PC-3 (cell line): ENCODE measurements around the gene BCAS4. TPM values are rescaled to one million over a fixed set of nuclear protein-coding genes. Genes with fewer than 3 reads are reported as not detected.

Experiments used
- ATAC-seq: fragments of 200-7000 bp; cut with Tn5 transposase; 2 replicates; pipeline ENCODE4 v1.9.1; 2020; ENCODE audit warnings: mild to moderate bottlenecking, moderate library complexity
- BruUV-seq: library from RNA; stranded (reverse); fragments of 400-500 nt; replicated peaks from 2 replicates; lab custom pipeline; 2021; lab: Mats Ljungman, UMichigan
- CTCF ChIA-PET: fragments of 300-600 bp; sonication (Branson Sonifier 250); formaldehyde crosslinking; loops from one replicate; lab custom pipeline; 2022; ENCODE audit warnings: antibody characterized with exemption; lab: Charles Lee
- POLR2A ChIA-PET: fragments of 300-600 bp; sonication (Branson Sonifier 250); formaldehyde crosslinking; loops from one replicate; lab custom pipeline; 2022; ENCODE audit warnings: antibody characterized with exemption; ENCODE audit not compliant: unreplicated experiment; lab: Charles Lee
- DNase-seq: peaks from one replicate; pipeline ENCODE4 v3.0.0-alpha.2; 2015
- H2AFZ ChIP-seq: fragments of 300-600 bp; sonication (generic); 2 replicates; pipeline ENCODE4 v1.6.0; 2016; ENCODE audit warnings: antibody characterized with exemption, low read length
- H3F3A ChIP-seq: fragments of 300-600 bp; sonication (generic); one replicate; pipeline ENCODE4 v1.6.0; 2017; ENCODE audit warnings: antibody characterized with exemption, low read length, control low read depth, mild to moderate bottlenecking; ENCODE audit not compliant: unreplicated experiment
- H3K27ac ChIP-seq: fragments of 300-600 bp; sonication (generic); 2 replicates; pipeline ENCODE4 v1.5.1; 2016; ENCODE audit warnings: mild to moderate bottlenecking, low read length
- H3K27me3 ChIP-seq: fragments of 300-600 bp; sonication (generic); 2 replicates; pipeline ENCODE4 v1.6.1; 2016; ENCODE audit warnings: low read length, mixed read lengths
- H3K36me3 ChIP-seq: fragments of 300-600 bp; sonication (generic); 2 replicates; pipeline ENCODE4 v1.6.1; 2016; ENCODE audit warnings: low read depth, mixed run types, low read length, mixed read lengths
- H3K4me1 ChIP-seq: fragments of 300-600 bp; sonication (generic); 2 replicates; pipeline ENCODE4 v1.5.1; 2016; ENCODE audit warnings: low read length; ENCODE audit not compliant: insufficient read depth
- H3K4me2 ChIP-seq: fragments of 300-600 bp; sonication (generic); 2 replicates; pipeline ENCODE4 v1.6.0; 2016; ENCODE audit warnings: low read length
- H3K4me3 ChIP-seq: fragments of 300-600 bp; sonication (generic); 2 replicates; pipeline ENCODE4 v1.5.1; 2016; ENCODE audit warnings: mild to moderate bottlenecking, low read length, mixed read lengths
- H3K79me2 ChIP-seq: fragments of 300-600 bp; sonication (generic); 2 replicates; pipeline ENCODE4 v1.6.1; 2017; ENCODE audit warnings: low read length, mixed read lengths
- H3K9ac ChIP-seq: fragments of 300-600 bp; sonication (generic); 2 replicates; pipeline ENCODE4 v1.6.0; 2016; ENCODE audit warnings: mild to moderate bottlenecking, low read length
- H3K9me2 ChIP-seq: fragments of 300-600 bp; sonication (generic); replicated peaks from 2 replicates; pipeline ENCODE4 v1.6.1; 2016; ENCODE audit warnings: mixed run types, low read length, mixed read lengths
- H3K9me3 ChIP-seq: fragments of 300-600 bp; sonication (generic); 2 replicates; pipeline ENCODE4 v1.6.1; 2016; ENCODE audit warnings: low read length, mixed read lengths
- H4K20me1 ChIP-seq: fragments of 300-600 bp; sonication (generic); 2 replicates; pipeline ENCODE4 v1.6.1; 2016; ENCODE audit warnings: low read length, mixed read lengths
- EZH2 ChIP-seq: fragments of 300-600 bp; sonication (generic); IDR thresholded peaks from one replicate; pipeline ENCODE4 v1.6.1; 2017; ENCODE audit warnings: antibody characterized with exemption, mild to moderate bottlenecking, low read length; ENCODE audit not compliant: unreplicated experiment
- EZH2phosphoT487 ChIP-seq: fragments of 300-600 bp; sonication (generic); IDR thresholded peaks from 2 replicates; pipeline ENCODE4 v1.6.1; 2018; ENCODE audit warnings: mild to moderate bottlenecking, antibody characterized with exemption, low read length, borderline replicate concordance
- intact Hi-C: fragments of 100-400 bp; cut with micrococcal nuclease; formaldehyde crosslinking; loops from 2 replicates; pipeline ENCODE4 v1.9.0; 2023
- total RNA-seq: library from RNA; depleted of rRNA; stranded (reverse); fragments of >200 nt; gene quantifications from 2 replicates; pipeline ENCODE4 v1.2.3, GENCODE V29; 2014
- TF ChIP-seq, protein P1 (sequence below): fragments of 300-600 bp; sonication (generic); conservative IDR thresholded peaks from 2 replicates; pipeline ENCODE4 v1.5.1; 2017; ENCODE audit warnings: antibody characterized with exemption, low read depth, mild to moderate bottlenecking, low read length

Gene BCAS4
- total RNA-seq, 1 experiment from 2014 or later, result 56.9 TPM

DNA sequence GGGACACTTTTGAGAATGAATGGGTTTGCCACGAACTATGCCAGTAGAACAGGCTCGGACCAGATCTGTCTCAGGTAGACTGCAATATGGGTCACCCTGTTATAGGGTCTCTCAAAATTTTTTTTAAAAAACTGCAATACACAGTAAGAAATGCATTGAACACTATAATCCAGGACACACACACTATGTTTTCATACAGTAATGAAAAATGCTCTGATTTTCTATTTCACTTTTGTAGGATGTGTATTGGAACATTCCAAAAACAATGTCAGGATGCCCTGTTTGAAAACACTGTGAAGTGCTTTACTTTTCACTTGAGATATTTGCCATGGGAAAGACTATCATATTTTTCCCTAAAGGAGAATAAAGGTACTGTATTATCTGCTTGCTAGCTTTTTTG, 38.4 kb upstream of the BCAS4 start:
- Histone ChIP-seq H4K20me1 (no peaks in the 10 kb centered on the region), H3K27me3 (no peaks in the 10 kb centered on the region), H3K4me1 (peaks cover 8% of the 10 kb centered on the region), H2AFZ (no peak overlapping the region), H3K9me3 (no peaks in the 10 kb centered on the region), H3K9me2 (no peaks in the 10 kb centered on the region), H3K27ac (no peak overlapping the region), H3K36me3 (no peaks in the 10 kb centered on the region), H3K9ac (no peak overlapping the region), H3K4me2 (no peak overlapping the region), H3K79me2 (no peaks in the 10 kb centered on the region), H3F3A (peaks cover 4% of the 10 kb centered on the region), H3K4me3 (no peak overlapping the region)
- no peak for ATAC-seq
- intact Hi-C loops, result no loop called here
- no TSS peak for BruUV-seq
- TF ChIP-seq EZH2phosphoT487, result no peak
- TF ChIP-seq EZH2, result no peak
- TF ChIP-seq, protein P1, sequence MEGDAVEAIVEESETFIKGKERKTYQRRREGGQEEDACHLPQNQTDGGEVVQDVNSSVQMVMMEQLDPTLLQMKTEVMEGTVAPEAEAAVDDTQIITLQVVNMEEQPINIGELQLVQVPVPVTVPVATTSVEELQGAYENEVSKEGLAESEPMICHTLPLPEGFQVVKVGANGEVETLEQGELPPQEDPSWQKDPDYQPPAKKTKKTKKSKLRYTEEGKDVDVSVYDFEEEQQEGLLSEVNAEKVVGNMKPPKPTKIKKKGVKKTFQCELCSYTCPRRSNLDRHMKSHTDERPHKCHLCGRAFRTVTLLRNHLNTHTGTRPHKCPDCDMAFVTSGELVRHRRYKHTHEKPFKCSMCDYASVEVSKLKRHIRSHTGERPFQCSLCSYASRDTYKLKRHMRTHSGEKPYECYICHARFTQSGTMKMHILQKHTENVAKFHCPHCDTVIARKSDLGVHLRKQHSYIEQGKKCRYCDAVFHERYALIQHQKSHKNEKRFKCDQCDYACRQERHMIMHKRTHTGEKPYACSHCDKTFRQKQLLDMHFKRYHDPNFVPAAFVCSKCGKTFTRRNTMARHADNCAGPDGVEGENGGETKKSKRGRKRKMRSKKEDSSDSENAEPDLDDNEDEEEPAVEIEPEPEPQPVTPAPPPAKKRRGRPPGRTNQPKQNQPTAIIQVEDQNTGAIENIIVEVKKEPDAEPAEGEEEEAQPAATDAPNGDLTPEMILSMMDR, result no peak
- CTCF ChIA-PET, result interaction anchor here (0.6 kb wide), 1 partner anchor 91 kb away, joined by 10 read pairs; no protein-coding TSS in a partner anchor
- POLR2A ChIA-PET, result interaction anchor here (0.5 to 0.7 kb wide), 2 partner anchors 42 to 202 kb away, joined by 3 to 5 read pairs; partner anchors contain the start of gene MOCS3
- DNase-seq, result no peak

- no TSS peak for BruUV-seq
- no peaks in the 10 kb centered on the region for H4K20me1 ChIP-seq
- TF ChIP-seq EZH2 (no peak), EZH2phosphoT487 (no peak)
- TF ChIP-seq, protein P1, result no peak
- DNase-seq, result no peak
- H2AFZ ChIP-seq, result no peak overlapping the region
- ChIA-PET CTCF (no interaction called here), POLR2A (no interaction called here)
- H3K27me3 ChIP-seq, result no peaks in the 10 kb centered on the region
- H3K9ac ChIP-seq, result no peak overlapping the region
- no peaks in the 10 kb centered on the region for H3K9me3 ChIP-seq
- no peaks in the 10 kb centered on the region for H3K9me2 ChIP-seq
- no peak overlapping the region for H3K4me2 ChIP-seq
- H3K79me2 ChIP-seq, result no peaks in the 10 kb centered on the region
- intact Hi-C loops, result no loop called here
- H3F3A ChIP-seq, result peaks cover 13% of the 10 kb centered on the region
- no peak for ATAC-seq
- H3K36me3 ChIP-seq, result no peaks in the 10 kb centered on the region
- no peak overlapping the region for H3K4me3 ChIP-seq
- H3K4me1 ChIP-seq, result peaks cover 26% of the 10 kb centered on the region
- no peak overlapping the region for H3K27ac ChIP-seq
These were observed 36.4 kb upstream of the BCAS4 start for GRCh38 chr20:50758469-50758868.

DNA sequence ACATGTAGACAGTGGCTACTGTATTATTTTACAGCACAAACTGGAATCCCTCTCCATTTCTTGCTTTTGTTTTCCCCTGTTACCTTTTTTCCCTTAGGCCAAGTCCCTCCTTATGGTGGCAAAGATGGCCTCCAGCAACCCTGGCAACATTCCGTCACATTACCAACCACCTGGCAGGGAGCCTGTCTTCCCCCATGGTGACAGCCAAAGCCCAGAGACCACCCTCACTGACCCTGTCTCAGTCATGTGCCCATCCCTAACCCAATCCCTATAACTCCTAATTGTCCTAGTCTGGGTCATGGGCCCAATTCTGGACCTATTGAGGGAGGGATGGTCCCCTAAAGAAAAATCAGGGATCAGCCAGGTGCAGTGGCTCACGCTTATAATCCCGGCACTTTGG, 35.9 kb upstream of the BCAS4 start:
- H3K79me2 ChIP-seq, result no peaks in the 10 kb centered on the region
- TF ChIP-seq EZH2phosphoT487 (no peak), EZH2 (no peak)
- TF ChIP-seq, protein P1, result no peak
- no peaks in the 10 kb centered on the region for H3K9me2 ChIP-seq
- no peak overlapping the region for H3K27ac ChIP-seq
- peaks cover 13% of the 10 kb centered on the region for H3F3A ChIP-seq
- H3K4me1 ChIP-seq, result peaks cover 32% of the 10 kb centered on the region
- H3K36me3 ChIP-seq, result no peaks in the 10 kb centered on the region
- POLR2A ChIA-PET, result no interaction called here
- intact Hi-C loops, result no loop called here
- no peak overlapping the region for H3K4me3 ChIP-seq
- no peaks in the 10 kb centered on the region for H3K27me3 ChIP-seq
- no peak overlapping the region for H2AFZ ChIP-seq
- DNase-seq (no peak), ATAC-seq (no peak)
- H4K20me1 ChIP-seq, result no peaks in the 10 kb centered on the region
- no peaks in the 10 kb centered on the region for H3K9me3 ChIP-seq
- H3K9ac ChIP-seq, result no peak overlapping the region
- no TSS peak for BruUV-seq
- no peak overlapping the region for H3K4me2 ChIP-seq
- CTCF ChIA-PET, result no interaction called here
